Mesothelial cell of epicardium (in vitro differentiated cells): ENCODE results near the gene PHF2. TPM values are rescaled to one million over a fixed set of nuclear protein-coding genes. Genes with fewer than 3 reads are reported as not detected.

Experiments used
- DNase-seq, 2 experiments: peaks; one replicate each; pipeline ENCODE4 v3.0.0; 2021; ENCODE audit warnings: low spot score in 2 of 2; ENCODE audit not compliant: unreplicated experiment in 2 of 2
- H3K27ac Mint-ChIP-seq: 2 replicates; pipeline ENCODE4 v1.8.0; 2021; ENCODE audit warnings: mixed read lengths
- H3K27me3 Mint-ChIP-seq: 2 replicates; pipeline ENCODE4 v1.8.0; 2021; ENCODE audit warnings: low read depth, mixed read lengths
- H3K36me3 Mint-ChIP-seq: 2 replicates; pipeline ENCODE4 v1.8.0; 2021; ENCODE audit warnings: mixed read lengths
- H3K4me1 Mint-ChIP-seq: 2 replicates; pipeline ENCODE4 v1.8.0; 2021; ENCODE audit warnings: mixed read lengths
- H3K4me3 Mint-ChIP-seq: 2 replicates; pipeline ENCODE4 v1.8.0; 2021; ENCODE audit warnings: mild to moderate bottlenecking, moderate library complexity, mixed read lengths
- H3K9me3 Mint-ChIP-seq: 2 replicates; pipeline ENCODE4 v1.8.0; 2021; ENCODE audit warnings: mixed read lengths
- CTCF ChIP-seq: fragments of 200-600 bp; sonication (generic); IDR thresholded peaks from one replicate; pipeline ENCODE4 v1.5.0; 2021; ENCODE audit warnings: antibody characterized with exemption; ENCODE audit not compliant: unreplicated experiment
- total RNA-seq: library from RNA; stranded (reverse); gene quantifications from 3 replicates; pipeline ENCODE4 v1.2.1, GENCODE V29; 2021

Gene PHF2
- total RNA-seq, 1 donor from 2014 or later: 37.6 TPM

GRCh38 chr9:93711002-93711401 lies 134.6 kb downstream of the PHF2 start:
- no peaks in the 10 kb centered on the region for H3K9me3 Mint-ChIP-seq
- H3K4me3 Mint-ChIP-seq: no peak overlapping the region
- no peak for TF ChIP-seq CTCF
- H3K27ac Mint-ChIP-seq: no peak overlapping the region
- H3K36me3 Mint-ChIP-seq: no peaks in the 10 kb centered on the region
- H3K27me3 Mint-ChIP-seq: peaks cover 30% of the 10 kb centered on the region
- no peak for DNase-seq
- H3K4me1 Mint-ChIP-seq: no peaks in the 10 kb centered on the region

- Mint-ChIP-seq H3K27ac (no peak overlapping the region), H3K27me3 (peaks cover 35% of the 10 kb centered on the region), H3K9me3 (no peaks in the 10 kb centered on the region), H3K36me3 (no peaks in the 10 kb centered on the region), H3K4me1 (no peaks in the 10 kb centered on the region), H3K4me3 (no peak overlapping the region)
- DNase-seq: no peak
- TF ChIP-seq CTCF: no peak
Observed at GRCh38 chr9:93712896-93713295, 136.5 kb downstream of the PHF2 start.

- Mint-ChIP-seq H3K9me3 (no peaks in the 10 kb centered on the region), H3K27me3 (peaks cover 37% of the 10 kb centered on the region), H3K4me1 (no peaks in the 10 kb centered on the region), H3K36me3 (no peaks in the 10 kb centered on the region), H3K27ac (no peak overlapping the region), H3K4me3 (no peak overlapping the region)
- TF ChIP-seq CTCF: no peak
- no peak for DNase-seq
Observed at GRCh38 chr9:93713716-93714115, 137.3 kb downstream of the PHF2 start.

GRCh38 chr9:93721417-93721965 lies 145.1 kb downstream of the PHF2 start:
- DNase-seq: no peak
- TF ChIP-seq CTCF: no peak
- Mint-ChIP-seq H3K27ac (no peak overlapping the region), H3K9me3 (no peaks in the 10 kb centered on the region), H3K4me3 (no peak overlapping the region), H3K27me3 (peaks cover 29% of the 10 kb centered on the region), H3K36me3 (no peaks in the 10 kb centered on the region), H3K4me1 (no peaks in the 10 kb centered on the region)

- H3K36me3 Mint-ChIP-seq: no peaks in the 10 kb centered on the region
- H3K4me1 Mint-ChIP-seq: no peaks in the 10 kb centered on the region
- H3K27ac Mint-ChIP-seq: no peak overlapping the region
- H3K27me3 Mint-ChIP-seq: peaks cover 24% of the 10 kb centered on the region
- no peak for DNase-seq
- H3K9me3 Mint-ChIP-seq: peaks cover 3% of the 10 kb centered on the region
- H3K4me3 Mint-ChIP-seq: no peak overlapping the region
- no peak for TF ChIP-seq CTCF
Observed at GRCh38 chr9:93724852-93725251, 148.5 kb downstream of the PHF2 start.

GRCh38 chr9:93725382-93725781 lies 149.0 kb downstream of the PHF2 start:
- Mint-ChIP-seq H3K9me3 (peaks cover 3% of the 10 kb centered on the region), H3K36me3 (no peaks in the 10 kb centered on the region), H3K27me3 (peaks cover 20% of the 10 kb centered on the region), H3K4me1 (no peaks in the 10 kb centered on the region), H3K4me3 (no peak overlapping the region), H3K27ac (no peak overlapping the region)
- TF ChIP-seq CTCF: no peak
- no peak for DNase-seq
